Astrocyte (in vitro differentiated cells and primary cell): ENCODE data around the gene EIF2AK2. TPM values are rescaled to one million over a fixed set of nuclear protein-coding genes. Genes with fewer than 3 reads are reported as not detected.
A peak's percentile ranks its signal among the peaks of the same experiment; 100 is the strongest.

ENCODE experiments used
- DNase-seq: peaks from one replicate; pipeline ENCODE4 v3.0.0-alpha.2; 2010; ENCODE audit warnings: low read depth
- FAIRE-seq: peaks from 2 replicates; lab custom pipeline; 2011; peaks lifted over from hg19 to GRCh38; lab: Jason Lieb, UNC
- H2AFZ ChIP-seq: 2 replicates; pipeline ENCODE4 v1.6.0; 2012; ENCODE audit warnings: low read depth, low read length, inconsistent platforms
- H3K27ac ChIP-seq: 2 replicates; pipeline ENCODE4 v1.5.1; 2011; ENCODE audit warnings: low read depth, low read length, inconsistent platforms
- H3K27me3 ChIP-seq: 2 replicates; pipeline ENCODE4 v1.6.0; 2011; ENCODE audit warnings: low read length, inconsistent platforms; ENCODE audit not compliant: insufficient read depth
- H3K36me3 ChIP-seq: 2 replicates; pipeline ENCODE4 v1.5.1; 2011; ENCODE audit warnings: low read length, inconsistent platforms; ENCODE audit not compliant: insufficient read depth
- H3K4me1 ChIP-seq: 2 replicates; pipeline ENCODE4 v1.5.1; 2011; ENCODE audit warnings: low read length, inconsistent platforms; ENCODE audit not compliant: insufficient read depth
- H3K4me2 ChIP-seq: 2 replicates; pipeline ENCODE4 v1.6.0; 2012; ENCODE audit warnings: low read length, inconsistent platforms
- H3K4me3 ChIP-seq: 2 replicates; pipeline ENCODE4 v1.5.1; 2011; ENCODE audit warnings: low read depth, mild to moderate bottlenecking, low read length, inconsistent platforms; ENCODE audit not compliant: insufficient read depth
- H3K79me2 ChIP-seq: 2 replicates; pipeline ENCODE4 v1.6.0; 2012; ENCODE audit warnings: mild to moderate bottlenecking, low read length, inconsistent platforms; ENCODE audit not compliant: insufficient read depth
- H3K9ac ChIP-seq: 2 replicates; pipeline ENCODE4 v1.6.0; 2012; ENCODE audit warnings: mild to moderate bottlenecking, low read length, inconsistent platforms
- H3K9me3 ChIP-seq: 2 replicates; pipeline ENCODE4 v1.5.1; 2012; ENCODE audit warnings: low read depth, mild to moderate bottlenecking, low read length, inconsistent platforms; ENCODE audit not compliant: insufficient read depth
- H4K20me1 ChIP-seq: 2 replicates; pipeline ENCODE4 v1.6.0; 2012; ENCODE audit warnings: low read length, inconsistent platforms; ENCODE audit not compliant: insufficient read depth
- H3K27ac Mint-ChIP-seq: one replicate; pipeline ENCODE4 v1.8.0; 2021; ENCODE audit warnings: mild to moderate bottlenecking, mixed read lengths; ENCODE audit not compliant: unreplicated experiment
- H3K27me3 Mint-ChIP-seq: one replicate; pipeline ENCODE4 v1.8.0; 2021; ENCODE audit warnings: low read depth, mixed read lengths; ENCODE audit not compliant: unreplicated experiment
- H3K36me3 Mint-ChIP-seq: one replicate; pipeline ENCODE4 v1.8.0; 2021; ENCODE audit warnings: low read depth, mixed read lengths; ENCODE audit not compliant: unreplicated experiment
- H3K4me1 Mint-ChIP-seq: one replicate; pipeline ENCODE4 v1.8.0; 2021; ENCODE audit warnings: low read depth, mixed read lengths; ENCODE audit not compliant: unreplicated experiment
- H3K4me3 Mint-ChIP-seq: one replicate; pipeline ENCODE4 v1.8.0; 2021; ENCODE audit warnings: mild to moderate bottlenecking, moderate library complexity, mixed read lengths; ENCODE audit not compliant: unreplicated experiment
- H3K9me3 Mint-ChIP-seq: one replicate; pipeline ENCODE4 v1.8.0; 2021; ENCODE audit warnings: mild to moderate bottlenecking, mixed read lengths; ENCODE audit not compliant: unreplicated experiment
- EZH2 ChIP-seq: IDR thresholded peaks from 2 replicates; pipeline ENCODE4 v1.6.1; 2012; ENCODE audit warnings: mild to moderate bottlenecking, low read length, inconsistent platforms; ENCODE audit not compliant: insufficient read depth
- total RNA-seq: library from RNA; stranded (reverse); gene quantifications from 2 replicates; pipeline ENCODE4 v1.2.1, GENCODE V29; 2021
- TF ChIP-seq, protein P1 (sequence below): IDR thresholded peaks from 2 replicates; pipeline ENCODE4 v1.5.1; 2011; ENCODE audit warnings: low read depth, mild to moderate bottlenecking, inconsistent platforms, low read length, moderate library complexity; ENCODE audit not compliant: insufficient read depth

The EIF2AK2 gene
- total RNA-seq, 1 donor from 2014 or later = 147 TPM

DNA sequence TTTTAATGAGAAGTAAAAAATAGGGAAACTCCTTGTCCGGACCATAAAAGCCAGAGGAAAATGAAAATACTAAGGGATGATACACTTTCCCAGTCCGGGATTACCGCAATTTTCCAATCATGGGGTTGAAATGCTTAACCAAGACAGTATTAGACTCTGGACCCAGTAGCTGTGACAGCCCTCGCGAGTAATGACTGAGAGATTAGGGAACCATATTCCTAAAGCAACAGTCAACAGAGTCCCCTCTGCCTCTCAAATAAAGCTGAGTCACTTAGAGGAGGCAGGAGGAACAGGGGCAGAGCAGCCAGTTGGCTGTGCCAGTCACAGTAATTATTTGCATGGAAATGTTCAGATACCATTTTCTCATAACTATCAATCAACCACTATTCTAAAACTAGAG, 37.6 kb downstream of the EIF2AK2 start:
- no peak overlapping the region for H3K27ac ChIP-seq
- DNase-seq (no peak), FAIRE-seq (no peak)
- Mint-ChIP-seq H3K36me3 (peaks cover 20% of the 10 kb centered on the region), H3K4me1 (peaks cover 9% of the 10 kb centered on the region), H3K27ac (peak overlapping the region; percentile 41), H3K27me3 (no peaks in the 10 kb centered on the region), H3K4me3 (no peak overlapping the region), H3K9me3 (no peaks in the 10 kb centered on the region)
- H3K36me3 ChIP-seq = peaks cover 13% of the 10 kb centered on the region
- no peaks in the 10 kb centered on the region for H3K27me3 ChIP-seq
- H3K9me3 ChIP-seq = no peaks in the 10 kb centered on the region
- H3K9ac ChIP-seq = no peak overlapping the region
- no peak overlapping the region for H2AFZ ChIP-seq
- no peak for TF ChIP-seq EZH2
- TF ChIP-seq, protein P1, sequence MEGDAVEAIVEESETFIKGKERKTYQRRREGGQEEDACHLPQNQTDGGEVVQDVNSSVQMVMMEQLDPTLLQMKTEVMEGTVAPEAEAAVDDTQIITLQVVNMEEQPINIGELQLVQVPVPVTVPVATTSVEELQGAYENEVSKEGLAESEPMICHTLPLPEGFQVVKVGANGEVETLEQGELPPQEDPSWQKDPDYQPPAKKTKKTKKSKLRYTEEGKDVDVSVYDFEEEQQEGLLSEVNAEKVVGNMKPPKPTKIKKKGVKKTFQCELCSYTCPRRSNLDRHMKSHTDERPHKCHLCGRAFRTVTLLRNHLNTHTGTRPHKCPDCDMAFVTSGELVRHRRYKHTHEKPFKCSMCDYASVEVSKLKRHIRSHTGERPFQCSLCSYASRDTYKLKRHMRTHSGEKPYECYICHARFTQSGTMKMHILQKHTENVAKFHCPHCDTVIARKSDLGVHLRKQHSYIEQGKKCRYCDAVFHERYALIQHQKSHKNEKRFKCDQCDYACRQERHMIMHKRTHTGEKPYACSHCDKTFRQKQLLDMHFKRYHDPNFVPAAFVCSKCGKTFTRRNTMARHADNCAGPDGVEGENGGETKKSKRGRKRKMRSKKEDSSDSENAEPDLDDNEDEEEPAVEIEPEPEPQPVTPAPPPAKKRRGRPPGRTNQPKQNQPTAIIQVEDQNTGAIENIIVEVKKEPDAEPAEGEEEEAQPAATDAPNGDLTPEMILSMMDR = no peak
- no peaks in the 10 kb centered on the region for H4K20me1 ChIP-seq
- H3K79me2 ChIP-seq = no peaks in the 10 kb centered on the region
- H3K4me1 ChIP-seq = no peaks in the 10 kb centered on the region
- H3K4me3 ChIP-seq = no peak overlapping the region
- no peak overlapping the region for H3K4me2 ChIP-seq

DNA sequence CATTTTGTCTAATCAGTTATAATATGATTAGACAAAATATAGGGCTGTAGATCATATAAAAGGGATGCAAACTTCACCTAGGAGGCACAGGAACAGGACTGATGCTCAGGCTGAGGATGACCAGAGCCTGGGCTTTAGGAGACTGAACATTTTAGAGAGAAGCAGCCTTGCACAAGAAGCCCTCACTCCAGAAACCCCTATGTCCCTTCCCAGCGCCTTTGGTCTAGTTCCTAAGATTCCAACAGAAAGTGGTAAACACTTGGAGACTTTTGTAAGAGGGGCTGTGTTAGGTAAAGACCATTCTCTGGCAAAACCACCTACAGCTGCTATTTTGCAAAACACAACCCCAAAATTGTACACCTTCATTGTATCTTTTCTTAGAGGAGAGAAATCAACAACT, 39.2 kb downstream of the EIF2AK2 start:
- no peaks in the 10 kb centered on the region for H3K9me3 ChIP-seq
- H4K20me1 ChIP-seq = no peaks in the 10 kb centered on the region
- H3K36me3 ChIP-seq = peaks cover 13% of the 10 kb centered on the region
- H2AFZ ChIP-seq = no peak overlapping the region
- H3K4me3 Mint-ChIP-seq = no peak overlapping the region
- no peaks in the 10 kb centered on the region for H3K79me2 ChIP-seq
- no peak overlapping the region for H3K27ac Mint-ChIP-seq
- H3K4me1 ChIP-seq = no peaks in the 10 kb centered on the region
- H3K4me1 Mint-ChIP-seq = peaks cover 9% of the 10 kb centered on the region
- H3K36me3 Mint-ChIP-seq = peaks cover 19% of the 10 kb centered on the region
- no peak overlapping the region for H3K4me2 ChIP-seq
- no peaks in the 10 kb centered on the region for H3K9me3 Mint-ChIP-seq
- DNase-seq (no peak), FAIRE-seq (no peak)
- no peak overlapping the region for H3K4me3 ChIP-seq
- H3K9ac ChIP-seq = no peak overlapping the region
- H3K27ac ChIP-seq = no peak overlapping the region
- H3K27me3 Mint-ChIP-seq = no peaks in the 10 kb centered on the region
- no peak for TF ChIP-seq EZH2
- TF ChIP-seq, protein P1 = no peak
- H3K27me3 ChIP-seq = no peaks in the 10 kb centered on the region

DNA sequence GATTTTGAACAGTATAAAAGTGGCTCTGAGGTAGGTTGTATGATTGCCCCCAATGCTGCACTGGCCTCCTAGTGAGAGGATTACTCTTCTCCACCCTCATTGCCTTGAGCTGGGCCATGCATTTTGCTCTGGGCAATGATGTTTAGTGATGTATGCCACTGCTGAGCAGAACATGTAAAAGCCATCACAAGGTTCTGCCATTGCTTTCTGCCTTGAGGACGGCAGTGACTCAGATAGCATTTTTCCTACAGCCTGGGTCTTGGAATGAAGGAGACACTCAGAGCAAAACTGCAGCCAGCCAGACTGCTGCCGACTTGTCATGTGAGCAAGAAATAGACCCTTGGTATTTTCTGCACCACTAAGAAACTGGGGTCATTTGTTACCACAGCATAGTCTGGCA, 44.8 kb downstream of the EIF2AK2 start:
- no peak for FAIRE-seq
- Mint-ChIP-seq H3K4me3 (no peak overlapping the region), H3K27ac (no peak overlapping the region), H3K36me3 (peaks cover 31% of the 10 kb centered on the region), H3K9me3 (no peaks in the 10 kb centered on the region), H3K27me3 (no peaks in the 10 kb centered on the region), H3K4me1 (peaks cover 17% of the 10 kb centered on the region)
- Histone ChIP-seq H2AFZ (no peak overlapping the region), H3K4me2 (no peak overlapping the region), H3K4me3 (no peak overlapping the region), H3K9me3 (no peaks in the 10 kb centered on the region), H3K4me1 (no peaks in the 10 kb centered on the region), H3K79me2 (no peaks in the 10 kb centered on the region), H3K9ac (no peak overlapping the region), H3K27me3 (no peaks in the 10 kb centered on the region), H3K27ac (no peak overlapping the region), H4K20me1 (no peaks in the 10 kb centered on the region), H3K36me3 (peaks cover 25% of the 10 kb centered on the region)
- no peak for TF ChIP-seq EZH2
- TF ChIP-seq, protein P1 = no peak
- no peak for DNase-seq
